GM12801 (cell line): ENCODE data around the gene SLC43A3.

Source experiments
- TF ChIP-seq, protein P1 (sequence below): IDR thresholded peaks from one replicate; pipeline ENCODE4 v1.5.1; 2011; ENCODE audit warnings: control low read depth; ENCODE audit not compliant: insufficient read length; ENCODE audit errors: extremely low read depth

SLC43A3 gene

GRCh38 chr11:57422669-57423068 is 4.3 kb downstream of the SLC43A3 start:
- TF ChIP-seq, protein P1, sequence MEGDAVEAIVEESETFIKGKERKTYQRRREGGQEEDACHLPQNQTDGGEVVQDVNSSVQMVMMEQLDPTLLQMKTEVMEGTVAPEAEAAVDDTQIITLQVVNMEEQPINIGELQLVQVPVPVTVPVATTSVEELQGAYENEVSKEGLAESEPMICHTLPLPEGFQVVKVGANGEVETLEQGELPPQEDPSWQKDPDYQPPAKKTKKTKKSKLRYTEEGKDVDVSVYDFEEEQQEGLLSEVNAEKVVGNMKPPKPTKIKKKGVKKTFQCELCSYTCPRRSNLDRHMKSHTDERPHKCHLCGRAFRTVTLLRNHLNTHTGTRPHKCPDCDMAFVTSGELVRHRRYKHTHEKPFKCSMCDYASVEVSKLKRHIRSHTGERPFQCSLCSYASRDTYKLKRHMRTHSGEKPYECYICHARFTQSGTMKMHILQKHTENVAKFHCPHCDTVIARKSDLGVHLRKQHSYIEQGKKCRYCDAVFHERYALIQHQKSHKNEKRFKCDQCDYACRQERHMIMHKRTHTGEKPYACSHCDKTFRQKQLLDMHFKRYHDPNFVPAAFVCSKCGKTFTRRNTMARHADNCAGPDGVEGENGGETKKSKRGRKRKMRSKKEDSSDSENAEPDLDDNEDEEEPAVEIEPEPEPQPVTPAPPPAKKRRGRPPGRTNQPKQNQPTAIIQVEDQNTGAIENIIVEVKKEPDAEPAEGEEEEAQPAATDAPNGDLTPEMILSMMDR: no peak

DNA sequence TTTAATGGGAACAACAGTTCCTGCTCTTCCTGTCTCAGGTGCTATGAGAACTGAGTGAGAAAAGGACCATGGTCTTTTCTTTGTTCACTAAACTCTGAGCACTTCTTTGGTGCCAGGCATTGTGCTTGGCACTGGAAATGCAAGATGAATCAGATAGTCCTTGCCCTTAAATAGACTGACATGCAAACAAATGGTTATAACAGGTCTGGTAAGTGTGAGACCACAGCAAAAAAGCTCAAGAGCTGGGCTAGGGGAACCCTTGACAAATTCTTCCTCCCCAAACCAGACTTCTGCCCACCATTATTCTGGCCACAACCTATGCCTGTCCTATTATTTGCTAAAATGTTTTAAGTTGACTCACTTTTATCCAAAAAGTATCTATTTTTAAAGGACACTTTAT is 5.1 kb downstream of the SLC43A3 start:
- TF ChIP-seq, protein P1: no peak

GRCh38 chr11:57421066-57421465 is 5.9 kb downstream of the SLC43A3 start:
- TF ChIP-seq, protein P1: no peak

DNA sequence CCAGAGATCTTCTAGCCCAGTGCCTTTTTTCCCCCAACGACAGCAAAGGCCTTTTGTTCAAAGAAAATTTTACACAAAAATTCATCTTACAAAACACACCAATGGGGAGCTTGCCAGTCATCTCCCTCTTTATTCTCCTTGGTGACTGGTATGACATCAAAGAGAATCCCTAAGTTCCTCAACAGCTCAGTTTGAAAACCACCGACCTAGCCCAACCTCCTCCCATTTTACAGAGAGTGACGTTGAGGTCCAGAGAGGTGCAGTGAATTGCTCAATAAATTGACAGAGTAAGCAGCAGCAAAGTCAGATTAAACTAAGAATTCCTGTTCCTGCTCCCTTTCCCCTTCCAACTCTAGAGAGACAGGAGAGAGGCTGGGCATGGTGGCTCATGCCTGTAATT is 7.8 kb downstream of the SLC43A3 start:
- TF ChIP-seq, protein P1: no peak

DNA sequence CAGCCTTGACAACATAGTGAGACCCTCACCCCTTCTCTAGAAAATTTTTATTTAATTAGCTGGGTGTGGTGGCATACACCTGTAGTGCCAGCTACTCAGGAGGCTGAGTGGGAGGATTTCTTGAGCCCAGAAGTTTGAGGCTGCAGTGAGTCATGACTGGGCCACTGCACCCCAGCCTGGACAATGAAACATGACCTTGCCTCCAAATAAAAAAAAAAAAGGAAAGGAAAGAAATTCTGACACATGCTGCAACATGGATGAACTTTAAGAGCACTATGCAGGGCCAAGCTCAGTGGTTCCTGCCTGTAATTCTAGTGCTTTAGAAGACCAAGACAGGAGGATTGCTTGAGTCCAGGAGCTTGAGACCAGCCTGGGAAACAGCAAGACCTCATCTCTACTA is 8.8 kb downstream of the SLC43A3 start:
- TF ChIP-seq, protein P1: no peak

DNA sequence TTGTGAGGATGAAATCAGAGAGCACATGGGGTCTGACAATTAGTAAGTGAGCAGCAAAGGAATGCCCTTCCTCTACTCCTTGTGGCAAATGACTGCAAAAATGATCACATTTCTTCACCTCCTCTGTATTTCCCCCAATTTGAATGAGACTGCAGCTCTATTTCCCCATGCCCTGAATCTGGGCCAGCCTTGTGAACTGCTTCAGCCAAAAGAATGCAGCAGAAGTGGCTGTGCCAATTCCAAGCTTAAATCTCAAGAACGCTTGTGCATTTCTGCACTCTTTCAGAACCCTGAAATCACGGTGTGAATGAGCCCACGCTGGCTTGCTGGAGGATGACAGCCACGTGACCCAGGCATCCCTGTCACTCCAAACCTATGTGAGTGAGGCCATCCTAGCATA is 9.9 kb downstream of the SLC43A3 start:
- TF ChIP-seq, protein P1: no peak

DNA sequence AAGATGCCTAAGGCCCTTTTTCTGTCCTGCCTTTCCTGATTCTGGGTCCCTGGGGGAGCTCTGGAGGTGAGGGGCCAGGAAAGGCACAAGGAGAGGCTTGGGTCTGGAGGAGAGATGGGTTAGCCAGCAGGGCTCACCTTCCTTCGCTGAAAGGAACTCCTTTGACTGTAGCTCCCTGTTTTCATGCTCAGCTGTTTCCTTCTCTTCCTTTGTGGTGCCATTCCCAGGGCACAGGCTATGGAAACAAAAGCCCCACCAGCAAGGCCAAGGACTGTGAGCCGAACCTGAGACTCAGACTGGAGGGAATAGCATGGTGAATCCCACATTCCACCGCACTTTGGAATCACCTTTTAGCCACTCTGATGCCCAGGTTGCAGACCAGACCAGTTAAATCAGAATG is 10.5 kb downstream of the SLC43A3 start:
- TF ChIP-seq, protein P1: no peak
